Activated CD4-positive, alpha-beta T cell treated with anti-CD3 and anti-CD28 coated beads, Interleukin-2, amount 10 ng/mL, durations not matched to agents 24 days and 14 days (primary cell): ENCODE measurements around the gene RIOK1. TPM values are rescaled to one million over a fixed set of nuclear protein-coding genes. Genes with fewer than 3 reads are reported as not detected.
"Not testable (repeated sequence)": the region's sequence is repeated elsewhere in the genome, so short reads cannot be mapped to it uniquely, and the experiment has no call there.

Experiments used
- DNase-seq: peaks from one replicate; pipeline ENCODE4 v3.0.0; 2022
- H3K27ac Mint-ChIP-seq: one replicate; pipeline ENCODE4 v1.8.0; 2022; ENCODE audit warnings: mild to moderate bottlenecking, mixed read lengths
- H3K27me3 Mint-ChIP-seq: one replicate; pipeline ENCODE4 v1.8.0; 2022; ENCODE audit warnings: mixed read lengths
- H3K36me3 Mint-ChIP-seq: one replicate; pipeline ENCODE4 v1.8.0; 2022; ENCODE audit warnings: low read depth, mild to moderate bottlenecking, mixed read lengths
- H3K4me1 Mint-ChIP-seq: one replicate; pipeline ENCODE4 v1.8.0; 2021; ENCODE audit warnings: mixed read lengths
- H3K4me3 Mint-ChIP-seq: one replicate; pipeline ENCODE4 v1.8.0; 2022; ENCODE audit warnings: mild to moderate bottlenecking, moderate library complexity, mixed read lengths
- H3K9me3 Mint-ChIP-seq: one replicate; pipeline ENCODE4 v1.8.0; 2021; ENCODE audit warnings: mixed read lengths
- intact Hi-C: fragments of 100-400 bp; cut with micrococcal nuclease; formaldehyde crosslinking; loops from one replicate; pipeline ENCODE4 v1.15.1; 2023
- total RNA-seq: library from RNA; stranded (reverse); gene quantifications from 2 replicates; pipeline ENCODE4 v1.2.3, GENCODE V29; 2022

The RIOK1 gene
- total RNA-seq, result 56.7 and 62.1 TPM in 2 replicates

GRCh38 chr6:7389451-7390225 is at the start of gene RIOK1, which contains the start of gene CAGE1:
Gene RIOK1 (plus strand): TSS chr6:7389808. CDS start chr6:7390003, 195 bp downstream.
Gene CAGE1 (minus strand): TSS chr6:7389742. CDS start chr6:7387173, 2,569 bp downstream.
- Mint-ChIP-seq H3K9me3 (no peaks in the 10 kb centered on the region), H3K36me3 (peaks cover 41% of the 10 kb centered on the region), H3K27ac (peak within 1 kb of the TSS; percentile 100), H3K4me1 (peaks cover 43% of the 10 kb centered on the region), H3K4me3 (peak within 1 kb of the TSS; percentile 93), H3K27me3 (no peaks in the 10 kb centered on the region)
- DNase-seq, result peak; percentile 99
- intact Hi-C loops, result loop anchor here (1.0 to 10.0 kb wide), 8 partner anchors 76 to 1045 kb away; partner anchors contain the start of genes EEF1E1, SLC35B3, SNRNP48 and SSR1

- intact Hi-C loops, result no loop called here
- no peaks in the 10 kb centered on the region for H3K9me3 Mint-ChIP-seq
- peaks cover 4% of the 10 kb centered on the region for H3K4me1 Mint-ChIP-seq
- peaks cover 28% of the 10 kb centered on the region for H3K27me3 Mint-ChIP-seq
- H3K4me3 Mint-ChIP-seq, result no peak overlapping the region
- H3K27ac Mint-ChIP-seq, result no peak overlapping the region
- no peaks in the 10 kb centered on the region for H3K36me3 Mint-ChIP-seq
- no peak for DNase-seq
Observed at GRCh38 chr6:7341271-7341670, 48.3 kb upstream of the RIOK1 start.

- Mint-ChIP-seq H3K27ac (no peak overlapping the region), H3K9me3 (no peaks in the 10 kb centered on the region), H3K4me1 (peaks cover 4% of the 10 kb centered on the region), H3K36me3 (no peaks in the 10 kb centered on the region), H3K4me3 (no peak overlapping the region), H3K27me3 (peaks cover 25% of the 10 kb centered on the region)
- intact Hi-C loops, result no loop called here
- DNase-seq, result no peak
Observed at GRCh38 chr6:7341989-7342742, 47.4 kb upstream of the RIOK1 start.

GRCh38 chr6:7343546-7344475 is 45.8 kb upstream of the RIOK1 start:
- intact Hi-C loops, result no loop called here

GRCh38 chr6:7344773-7345450 is 44.7 kb upstream of the RIOK1 start:
- H3K9me3 Mint-ChIP-seq, H3K27ac Mint-ChIP-seq, H3K4me3 Mint-ChIP-seq, H3K36me3 Mint-ChIP-seq, DNase-seq, intact Hi-C loops, H3K4me1 Mint-ChIP-seq: not testable (repeated sequence)
- peaks cover 22% of the 10 kb centered on the region for H3K27me3 Mint-ChIP-seq

More at GRCh38 chr6:7343546-7344475, 45.8 kb upstream of the RIOK1 start:
- Mint-ChIP-seq H3K4me3 (no peak overlapping the region), H3K36me3 (no peaks in the 10 kb centered on the region), H3K9me3 (no peaks in the 10 kb centered on the region), H3K27me3 (peaks cover 18% of the 10 kb centered on the region), H3K27ac (no peak overlapping the region), H3K4me1 (peaks cover 4% of the 10 kb centered on the region)
- DNase-seq, result no peak

GRCh38 chr6:7347551-7347997 is 42.0 kb upstream of the RIOK1 start:
- DNase-seq, H3K9me3 Mint-ChIP-seq, intact Hi-C loops, H3K4me3 Mint-ChIP-seq, H3K4me1 Mint-ChIP-seq, H3K27ac Mint-ChIP-seq, H3K36me3 Mint-ChIP-seq: not testable (repeated sequence)
- peaks cover 32% of the 10 kb centered on the region for H3K27me3 Mint-ChIP-seq

GRCh38 chr6:7350591-7350990 is 39.0 kb upstream of the RIOK1 start:
- H3K36me3 Mint-ChIP-seq, H3K4me3 Mint-ChIP-seq: not testable (repeated sequence)

GRCh38 chr6:7351916-7352315 is 37.7 kb upstream of the RIOK1 start:
- H3K27ac Mint-ChIP-seq, H3K36me3 Mint-ChIP-seq, intact Hi-C loops, DNase-seq, H3K4me3 Mint-ChIP-seq, H3K9me3 Mint-ChIP-seq, H3K4me1 Mint-ChIP-seq: not testable (repeated sequence)
- peaks cover 46% of the 10 kb centered on the region for H3K27me3 Mint-ChIP-seq

More at GRCh38 chr6:7350591-7350990, 39.0 kb upstream of the RIOK1 start:
- H3K27me3 Mint-ChIP-seq, result peaks cover 46% of the 10 kb centered on the region
- H3K27ac Mint-ChIP-seq, H3K4me1 Mint-ChIP-seq, DNase-seq, H3K9me3 Mint-ChIP-seq, intact Hi-C loops: not testable (repeated sequence)

GRCh38 chr6:7367408-7367807 is 22.2 kb upstream of the RIOK1 start:
- intact Hi-C loops, result no loop called here
- no peak overlapping the region for H3K27ac Mint-ChIP-seq
- no peak overlapping the region for H3K4me3 Mint-ChIP-seq
- no peaks in the 10 kb centered on the region for H3K4me1 Mint-ChIP-seq
- DNase-seq, result no peak
- H3K27me3 Mint-ChIP-seq, result peaks cover 11% of the 10 kb centered on the region
- H3K36me3 Mint-ChIP-seq, result no peaks in the 10 kb centered on the region
- no peaks in the 10 kb centered on the region for H3K9me3 Mint-ChIP-seq

- Mint-ChIP-seq H3K27ac (no peak overlapping the region), H3K4me1 (peaks cover 6% of the 10 kb centered on the region), H3K4me3 (no peak overlapping the region), H3K27me3 (peaks cover 18% of the 10 kb centered on the region), H3K9me3 (no peaks in the 10 kb centered on the region), H3K36me3 (no peaks in the 10 kb centered on the region)
- intact Hi-C loops, result no loop called here
- no peak for DNase-seq
Observed at GRCh38 chr6:7373739-7374138, 15.9 kb upstream of the RIOK1 start.

GRCh38 chr6:7377961-7378360 is 11.6 kb upstream of the RIOK1 start:
- H3K4me1 Mint-ChIP-seq, result peaks cover 6% of the 10 kb centered on the region
- H3K27ac Mint-ChIP-seq, result no peak overlapping the region
- no peaks in the 10 kb centered on the region for H3K36me3 Mint-ChIP-seq
- no peak overlapping the region for H3K4me3 Mint-ChIP-seq
- peaks cover 19% of the 10 kb centered on the region for H3K27me3 Mint-ChIP-seq
- intact Hi-C loops, result no loop called here
- no peak for DNase-seq
- no peaks in the 10 kb centered on the region for H3K9me3 Mint-ChIP-seq

GRCh38 chr6:7378740-7379139 is 10.9 kb upstream of the RIOK1 start:
- H3K27ac Mint-ChIP-seq, result no peak overlapping the region
- H3K36me3 Mint-ChIP-seq, result no peaks in the 10 kb centered on the region
- H3K4me1 Mint-ChIP-seq, result peaks cover 3% of the 10 kb centered on the region
- H3K4me3 Mint-ChIP-seq, result no peak overlapping the region
- peaks cover 13% of the 10 kb centered on the region for H3K27me3 Mint-ChIP-seq
- H3K9me3 Mint-ChIP-seq, result no peaks in the 10 kb centered on the region
- intact Hi-C loops, result no loop called here
- DNase-seq, result no peak

GRCh38 chr6:7381092-7381491 is 8.5 kb upstream of the RIOK1 start:
- peaks cover 10% of the 10 kb centered on the region for H3K27me3 Mint-ChIP-seq
- H3K4me1 Mint-ChIP-seq, result no peaks in the 10 kb centered on the region
- no peak for DNase-seq
- intact Hi-C loops, result loop anchor here (10.0 kb wide), 2 partner anchors 724 to 1054 kb away; partner anchors contain the start of genes EEF1E1 and SLC35B3
- no peak overlapping the region for H3K27ac Mint-ChIP-seq
- H3K4me3 Mint-ChIP-seq, result no peak overlapping the region
- H3K9me3 Mint-ChIP-seq, result no peaks in the 10 kb centered on the region
- no peaks in the 10 kb centered on the region for H3K36me3 Mint-ChIP-seq
